ENCODE results near the gene CACNG1.

The CACNG1 gene

GRCh38 chr17:67044016-67044772 lies at the start of gene CACNG1:
CACNG1 (plus strand) TSS chr17:67044554; CDS start chr17:67044661, 107 bp downstream.
- FAIRE-seq (no peak), DNase-seq (ENCODE audit: low spot score) (no peak)

- FAIRE-seq: no peak
- no peak for DNase-seq (ENCODE audit: low spot score)
Observed at GRCh38 chr17:66994930-66995535, 49.3 kb upstream of the CACNG1 start.

GRCh38 chr17:66995944-66996343 lies 48.4 kb upstream of the CACNG1 start:
- FAIRE-seq (no peak), DNase-seq (ENCODE audit: low spot score) (no peak)

GRCh38 chr17:66996926-66997325 lies 47.4 kb upstream of the CACNG1 start:
- DNase-seq (ENCODE audit: low spot score) (no peak), FAIRE-seq (no peak)

- FAIRE-seq (no peak), DNase-seq (ENCODE audit: low spot score) (no peak)
Observed at GRCh38 chr17:67003231-67003630, 41.1 kb upstream of the CACNG1 start.

- no peak for DNase-seq (ENCODE audit: low spot score)
Observed at GRCh38 chr17:67004181-67004580, 40.2 kb upstream of the CACNG1 start.

GRCh38 chr17:67007266-67007665 lies 37.1 kb upstream of the CACNG1 start:
- FAIRE-seq: no peak

More at GRCh38 chr17:67004181-67004580, 40.2 kb upstream of the CACNG1 start:
- FAIRE-seq: no peak

GRCh38 chr17:67008101-67008500 lies 36.3 kb upstream of the CACNG1 start:
- no peak for FAIRE-seq
- no peak for DNase-seq (ENCODE audit: low spot score)

More at GRCh38 chr17:67007266-67007665, 37.1 kb upstream of the CACNG1 start:
- no peak for DNase-seq (ENCODE audit: low spot score)

GRCh38 chr17:67011527-67012175 lies 32.7 kb upstream of the CACNG1 start:
- FAIRE-seq (no peak), DNase-seq (ENCODE audit: low spot score) (no peak)

- DNase-seq (ENCODE audit: low spot score) (no peak), FAIRE-seq (no peak)
Observed at GRCh38 chr17:67013891-67014290, 30.5 kb upstream of the CACNG1 start.

- DNase-seq (ENCODE audit: low spot score) (no peak), FAIRE-seq (no peak)
Observed at GRCh38 chr17:67015001-67015400, 29.4 kb upstream of the CACNG1 start.

GRCh38 chr17:67016039-67016762 lies 28.2 kb upstream of the CACNG1 start:
- DNase-seq (ENCODE audit: low spot score) (no peak), FAIRE-seq (no peak)

GRCh38 chr17:67017910-67018309 lies 26.4 kb upstream of the CACNG1 start:
- FAIRE-seq (no peak), DNase-seq (ENCODE audit: low spot score) (no peak)

GRCh38 chr17:67018471-67019434 lies 25.6 kb upstream of the CACNG1 start:
- FAIRE-seq (no peak), DNase-seq (ENCODE audit: low spot score) (no peak)

- FAIRE-seq (no peak), DNase-seq (ENCODE audit: low spot score) (no peak)
Observed at GRCh38 chr17:67019809-67020208, 24.5 kb upstream of the CACNG1 start.

GRCh38 chr17:67020293-67020766 lies 24.0 kb upstream of the CACNG1 start:
- FAIRE-seq (no peak), DNase-seq (ENCODE audit: low spot score) (no peak)

- no peak for DNase-seq (ENCODE audit: low spot score)
- FAIRE-seq: no peak
Observed at GRCh38 chr17:67021196-67021595, 23.2 kb upstream of the CACNG1 start.

GRCh38 chr17:67021743-67022450 lies 22.5 kb upstream of the CACNG1 start:
- FAIRE-seq: no peak
- no peak for DNase-seq (ENCODE audit: low spot score)

GRCh38 chr17:67022451-67022810 lies 21.9 kb upstream of the CACNG1 start:
- FAIRE-seq (no peak), DNase-seq (ENCODE audit: low spot score) (no peak)

- FAIRE-seq (no peak), DNase-seq (ENCODE audit: low spot score) (no peak)
Observed at GRCh38 chr17:67024736-67025135, 19.6 kb upstream of the CACNG1 start.

Data from RCC 7860 (cell line).